H9 (cell line): ENCODE data around the gene SYT2. TPM values are rescaled to one million over a fixed set of nuclear protein-coding genes. Genes with fewer than 3 reads are reported as not detected.

Experiments
- DNase-seq: peaks from one replicate; pipeline ENCODE4 v3.0.0-alpha.2; 2017
- H2AFZ ChIP-seq: one replicate; pipeline ENCODE4 v1.6.1; 2013; ENCODE audit warnings: mild to moderate bottlenecking, low read length, control low read depth, moderate library complexity
- H2AK5ac ChIP-seq: 2 replicates; pipeline ENCODE4 v1.6.1; 2013; ENCODE audit warnings: low read length, control low read depth, mixed read lengths; ENCODE audit not compliant: insufficient read length
- H2BK120ac ChIP-seq: one replicate; pipeline ENCODE4 v1.6.1; 2013; ENCODE audit warnings: low read depth, mild to moderate bottlenecking, low read length, control low read depth, inconsistent platforms; ENCODE audit not compliant: poor library complexity, severe bottlenecking
- H2BK12ac ChIP-seq: 2 replicates; pipeline ENCODE4 v1.6.1; 2013; ENCODE audit warnings: low read length, control low read depth, mixed read lengths, low read depth; ENCODE audit not compliant: insufficient read length
- H2BK15ac ChIP-seq: 2 replicates; pipeline ENCODE4 v1.6.1; 2013; ENCODE audit warnings: low read depth, low read length, control low read depth
- H2BK20ac ChIP-seq: one replicate; pipeline ENCODE4 v1.6.1; 2013; ENCODE audit warnings: low read depth, mild to moderate bottlenecking, low read length, control low read depth, inconsistent platforms; ENCODE audit not compliant: poor library complexity, severe bottlenecking
- H2BK5ac ChIP-seq: 2 replicates; pipeline ENCODE4 v1.6.1; 2013; ENCODE audit warnings: low read length, control low read depth, mixed read lengths; ENCODE audit not compliant: insufficient read length
- H3K14ac ChIP-seq: 2 replicates; pipeline ENCODE4 v1.6.1; 2013; ENCODE audit warnings: low read length, control low read depth; ENCODE audit not compliant: insufficient read depth
- H3K18ac ChIP-seq: 2 replicates; pipeline ENCODE4 v1.6.1; 2013; ENCODE audit warnings: low read depth, mild to moderate bottlenecking, mixed read lengths, low read length, control low read depth; ENCODE audit not compliant: insufficient read length
- H3K23ac ChIP-seq: 2 replicates; pipeline ENCODE4 v1.6.1; 2013; ENCODE audit warnings: low read length, control low read depth, mixed read lengths, low read depth; ENCODE audit not compliant: insufficient read length
- H3K23me2 ChIP-seq: 2 replicates; pipeline ENCODE4 v1.6.1; 2013; ENCODE audit warnings: low read depth, mild to moderate bottlenecking, mixed read lengths, low read length, control low read depth; ENCODE audit not compliant: insufficient read length, poor library complexity, severe bottlenecking
- H3K27ac ChIP-seq: 2 replicates; pipeline ENCODE4 v1.5.1; 2013; ENCODE audit warnings: low read length, control low read depth, mixed read lengths, low read depth; ENCODE audit not compliant: insufficient read length
- H3K27me3 ChIP-seq: 2 replicates; pipeline ENCODE4 v1.6.1; 2013; ENCODE audit warnings: low read length, control low read depth, inconsistent platforms; ENCODE audit not compliant: insufficient read depth
- H3K4ac ChIP-seq: 2 replicates; pipeline ENCODE4 v1.6.1; 2013; ENCODE audit warnings: low read depth, mild to moderate bottlenecking, control low read depth, inconsistent platforms, low read length, moderate library complexity
- H3K4me1 ChIP-seq: 2 replicates; pipeline ENCODE4 v1.6.1; 2013; ENCODE audit warnings: low read length, control low read depth, inconsistent platforms; ENCODE audit not compliant: insufficient read depth
- H3K4me2 ChIP-seq: 2 replicates; pipeline ENCODE4 v1.6.1; 2013; ENCODE audit warnings: low read length, control low read depth, mixed read lengths; ENCODE audit not compliant: insufficient read length, insufficient read depth
- H3K56ac ChIP-seq: 2 replicates; pipeline ENCODE4 v1.6.1; 2013; ENCODE audit warnings: low read depth, mild to moderate bottlenecking, mixed read lengths, low read length, control low read depth; ENCODE audit not compliant: insufficient read length
- H3K79me1 ChIP-seq: 2 replicates; pipeline ENCODE4 v1.6.1; 2013; ENCODE audit warnings: low read depth, mild to moderate bottlenecking, moderate library complexity, low read length, control low read depth, inconsistent platforms; ENCODE audit not compliant: insufficient read depth, poor library complexity, severe bottlenecking
- H3K79me2 ChIP-seq: 2 replicates; pipeline ENCODE4 v1.6.1; 2013; ENCODE audit warnings: low read length, control low read depth, inconsistent platforms; ENCODE audit not compliant: insufficient read depth
- H3K9ac ChIP-seq: 2 replicates; pipeline ENCODE4 v1.6.1; 2013; ENCODE audit warnings: low read length, control low read depth, mixed read lengths; ENCODE audit not compliant: insufficient read length; ENCODE audit errors: extremely low read depth
- H3K9me3 ChIP-seq: one replicate; pipeline ENCODE4 v1.6.1; 2013; ENCODE audit warnings: low read depth, low read length, inconsistent platforms; ENCODE audit not compliant: control insufficient read depth
- H3T11ph ChIP-seq: one replicate; pipeline ENCODE4 v1.6.1; 2013; ENCODE audit warnings: mild to moderate bottlenecking, low read length, control low read depth, inconsistent platforms
- H4K20me1 ChIP-seq: one replicate; pipeline ENCODE4 v1.6.1; 2013; ENCODE audit not compliant: control insufficient read depth, insufficient read length, insufficient read depth
- H4K5ac ChIP-seq: 2 replicates; pipeline ENCODE4 v1.6.1; 2013; ENCODE audit warnings: low read depth, mild to moderate bottlenecking, mixed read lengths, low read length, control low read depth; ENCODE audit not compliant: insufficient read length
- H4K8ac ChIP-seq: replicated peaks from 2 replicates; pipeline ENCODE4 v1.6.1; 2013; ENCODE audit warnings: low read length, control low read depth, mixed read lengths, low read depth; ENCODE audit not compliant: insufficient read length
- H4K91ac ChIP-seq: 2 replicates; pipeline ENCODE4 v1.6.1; 2013; ENCODE audit warnings: low read depth, mild to moderate bottlenecking, moderate library complexity, mixed read lengths, low read length, control low read depth; ENCODE audit not compliant: insufficient read length
- H3K27ac Mint-ChIP-seq, 3 experiments: 2 replicates in 2 of 3; 3 replicates in 1 of 3; pipeline ENCODE4 v1.8.0; 2020 to 2021; ENCODE audit warnings: mixed read lengths in 3 of 3, mild to moderate bottlenecking in 1 of 3, moderate library complexity in 1 of 3
- H3K27me3 Mint-ChIP-seq: 2 replicates; pipeline ENCODE4 v1.8.0; 2021; ENCODE audit warnings: low read depth, mild to moderate bottlenecking, moderate library complexity, mixed read lengths
- H3K36me3 Mint-ChIP-seq, 3 experiments: 2 replicates in 2 of 3; 3 replicates in 1 of 3; pipeline ENCODE4 v1.8.0; 2020 to 2021; ENCODE audit warnings: low read depth in 3 of 3, mixed read lengths in 3 of 3; ENCODE audit not compliant: insufficient read depth in 1 of 3
- H3K4me1 Mint-ChIP-seq, 2 experiments: 2 replicates each; pipeline ENCODE4 v1.8.0; 2020; ENCODE audit warnings: mixed read lengths in 2 of 2
- H3K4me3 Mint-ChIP-seq, 2 experiments: 2 replicates in 1 of 2; 3 replicates in 1 of 2; pipeline ENCODE4 v1.8.0; 2020 to 2021; ENCODE audit warnings: mild to moderate bottlenecking in 2 of 2, mixed read lengths in 2 of 2, moderate library complexity in 1 of 2
- H3K9me3 Mint-ChIP-seq, 2 experiments: 2 replicates in 1 of 2; 3 replicates in 1 of 2; pipeline ENCODE4 v1.8.0; 2020; ENCODE audit warnings: mild to moderate bottlenecking in 2 of 2, mixed read lengths in 2 of 2, moderate library complexity in 1 of 2
- CTCF ChIP-seq: fragments of 200-600 bp; sonication (generic); conservative IDR thresholded peaks from 3 replicates; pipeline ENCODE4 v1.8.0; 2021; ENCODE audit warnings: antibody characterized with exemption, mild to moderate bottlenecking
- WGBS: extraction: QIAGEN DNeasy Blood & Tissue Kit; methylation state at CpG from one replicate; pipeline ENCODE4 v1.1.7; 2013; ENCODE audit warnings: missing lambda C conversion rate, low lambda C conversion rate, mixed read lengths; ENCODE audit not compliant: insufficient read length; ENCODE audit errors: extremely low coverage; 5-methylcytosine and 5-hydroxymethylcytosine counted together
- total RNA-seq: library from RNA; stranded (reverse); gene quantifications from 2 replicates; pipeline ENCODE4 v1.2.1, GENCODE V29; 2021

Gene SYT2
- total RNA-seq, 1 experiment from 2014 or later = 3.3 TPM

GRCh38 chr1:202697038-202697437, 13.2 kb downstream of the SYT2 start:
- H2BK15ac ChIP-seq = no peak overlapping the region
- H3K9me3 ChIP-seq = no peaks in the 10 kb centered on the region
- no peak overlapping the region for H3K27ac ChIP-seq
- Mint-ChIP-seq H3K4me1 (peaks cover 0 to 9% of the 10 kb centered on the region in 2 experiments; a peak in 3 of 4 replicates), H3K36me3 (no peaks in the 10 kb centered on the region), H3K27ac (no peak overlapping the region), H3K27me3 (peaks cover 26% of the 10 kb centered on the region), H3K9me3 (no peaks in the 10 kb centered on the region), H3K4me3 (no peak overlapping the region)
- no peak overlapping the region for H4K91ac ChIP-seq
- H3K23me2 ChIP-seq = no peaks in the 10 kb centered on the region
- no CpG with 5 or more reads among the region's 6 CpGs for WGBS
- no peak overlapping the region for H3T11ph ChIP-seq
- no peak overlapping the region for H4K5ac ChIP-seq
- no peak overlapping the region for H2AFZ ChIP-seq
- H3K18ac ChIP-seq = no peak overlapping the region
- H3K4me2 ChIP-seq = no peak overlapping the region
- H3K9ac ChIP-seq = no peak overlapping the region
- H2BK20ac ChIP-seq = no peak overlapping the region
- no peak overlapping the region for H3K4ac ChIP-seq
- no peak for DNase-seq
- H4K8ac ChIP-seq = no peak overlapping the region
- no peaks in the 10 kb centered on the region for H3K79me1 ChIP-seq
- H3K23ac ChIP-seq = no peak overlapping the region
- no peak overlapping the region for H3K56ac ChIP-seq
- no peaks in the 10 kb centered on the region for H3K27me3 ChIP-seq
- no peak overlapping the region for H2AK5ac ChIP-seq
- no peak overlapping the region for H2BK12ac ChIP-seq
- H4K20me1 ChIP-seq = no peaks in the 10 kb centered on the region
- H2BK5ac ChIP-seq = no peak overlapping the region
- no peaks in the 10 kb centered on the region for H3K79me2 ChIP-seq
- H3K14ac ChIP-seq = no peak overlapping the region
- TF ChIP-seq CTCF = peak; percentile 36; the same call in 1 of the 3 replicates
- no peak overlapping the region for H2BK120ac ChIP-seq
- H3K4me1 ChIP-seq = no peaks in the 10 kb centered on the region
